GM19099 (cell line): ENCODE data around the gene SETD1A.
A peak's percentile ranks its signal among the peaks of the same experiment; 100 is the strongest.

Experiments
- POLR2A ChIP-seq: IDR thresholded peaks from 3 replicates; pipeline ENCODE4 v1.6.1; 2011; ENCODE audit warnings: low read depth; ENCODE audit not compliant: insufficient read length; ENCODE audit errors: extremely low read depth

Gene SETD1A

GRCh38 chr16:31032736-31033708, 75.5 kb downstream of the SETD1A start, which contains the start of gene STX4:
TSS of gene STX4 (plus strand) at chr16:31033558. CDS start at chr16:31033806, 248 bp downstream.
- peak; percentile 56 for TF ChIP-seq POLR2A

- peak; percentile 6 for TF ChIP-seq POLR2A
Measured at GRCh38 chr16:31033709-31034492, 76.3 kb downstream of the SETD1A start.
